Left ventricle myocardium inferior (tissue), 1 donor: ENCODE measurements around the gene ANXA10. TPM values are rescaled to one million over a fixed set of nuclear protein-coding genes. Genes with fewer than 3 reads are reported as not detected.

Source experiments
- DNase-seq: peaks from one replicate; pipeline ENCODE4 v3.0.0-alpha.2; 2020
- H3K27ac ChIP-seq: fragments of 200-600 bp; replicated peaks from 2 replicates; pipeline ENCODE4 v1.8.0; 2021
- H3K27me3 ChIP-seq: fragments of 200-600 bp; 2 replicates; pipeline ENCODE4 v1.8.0; 2021; ENCODE audit warnings: low read depth
- H3K36me3 ChIP-seq: fragments of 200-600 bp; 2 replicates; pipeline ENCODE4 v1.8.0; 2021
- H3K4me1 ChIP-seq: fragments of 200-600 bp; 2 replicates; pipeline ENCODE4 v1.8.0; 2021
- H3K4me3 ChIP-seq: fragments of 200-600 bp; 2 replicates; pipeline ENCODE4 v1.8.0; 2021; ENCODE audit warnings: mild to moderate bottlenecking, moderate library complexity
- H3K9me3 ChIP-seq: fragments of 200-600 bp; replicated peaks from 2 replicates; pipeline ENCODE4 v1.8.0; 2021
- intact Hi-C: fragments of 100-400 bp; cut with micrococcal nuclease; formaldehyde crosslinking; loops from one replicate; pipeline ENCODE4 v1.11.0; 2022
- total RNA-seq: library from RNA; stranded (reverse); fragmentation: NEBNext Ultra II Directional; extraction: Animal tissue kit (Norgen Biotek cat#: 25700); gene quantifications from one replicate; pipeline ENCODE4 v1.2.1, GENCODE V29; 2021
- TF ChIP-seq, protein P1 (sequence below): fragments of 200-600 bp; IDR thresholded peaks from 2 replicates; pipeline ENCODE4 v1.8.0; 2021; ENCODE audit warnings: antibody characterized with exemption, mild to moderate bottlenecking, borderline replicate concordance
- donor health status: DM: no; HTN: yes; CAD: no; lungs with severe emphysema.

The ANXA10 gene
- total RNA-seq, 1 donor from 2014 or later, result not detected

DNA sequence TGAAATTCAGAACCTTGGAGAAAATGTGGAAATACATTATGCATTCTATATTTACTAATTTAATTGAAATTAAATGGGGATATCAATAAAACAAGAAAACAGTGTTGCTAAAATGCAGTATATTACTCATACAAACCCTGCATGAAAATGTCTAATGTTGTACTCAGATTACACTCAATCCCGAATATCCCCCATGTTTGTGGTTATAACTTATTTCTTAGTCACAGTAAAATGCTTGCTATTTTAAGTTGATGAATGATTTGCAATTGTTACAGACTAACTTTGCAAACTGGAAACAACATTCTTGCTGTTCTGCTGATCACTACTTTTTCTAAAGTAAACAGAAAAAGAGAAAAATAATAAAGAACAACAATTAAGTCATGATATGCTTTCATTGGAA, 33.1 kb upstream of the ANXA10 start:
- DNase-seq, result no peak
- TF ChIP-seq, protein P1, sequence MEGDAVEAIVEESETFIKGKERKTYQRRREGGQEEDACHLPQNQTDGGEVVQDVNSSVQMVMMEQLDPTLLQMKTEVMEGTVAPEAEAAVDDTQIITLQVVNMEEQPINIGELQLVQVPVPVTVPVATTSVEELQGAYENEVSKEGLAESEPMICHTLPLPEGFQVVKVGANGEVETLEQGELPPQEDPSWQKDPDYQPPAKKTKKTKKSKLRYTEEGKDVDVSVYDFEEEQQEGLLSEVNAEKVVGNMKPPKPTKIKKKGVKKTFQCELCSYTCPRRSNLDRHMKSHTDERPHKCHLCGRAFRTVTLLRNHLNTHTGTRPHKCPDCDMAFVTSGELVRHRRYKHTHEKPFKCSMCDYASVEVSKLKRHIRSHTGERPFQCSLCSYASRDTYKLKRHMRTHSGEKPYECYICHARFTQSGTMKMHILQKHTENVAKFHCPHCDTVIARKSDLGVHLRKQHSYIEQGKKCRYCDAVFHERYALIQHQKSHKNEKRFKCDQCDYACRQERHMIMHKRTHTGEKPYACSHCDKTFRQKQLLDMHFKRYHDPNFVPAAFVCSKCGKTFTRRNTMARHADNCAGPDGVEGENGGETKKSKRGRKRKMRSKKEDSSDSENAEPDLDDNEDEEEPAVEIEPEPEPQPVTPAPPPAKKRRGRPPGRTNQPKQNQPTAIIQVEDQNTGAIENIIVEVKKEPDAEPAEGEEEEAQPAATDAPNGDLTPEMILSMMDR, result no peak
- no peaks in the 10 kb centered on the region for H3K27me3 ChIP-seq
- H3K9me3 ChIP-seq, result no peaks in the 10 kb centered on the region
- H3K4me3 ChIP-seq, result no peak overlapping the region
- no peaks in the 10 kb centered on the region for H3K36me3 ChIP-seq
- H3K4me1 ChIP-seq, result no peaks in the 10 kb centered on the region
- intact Hi-C loops, result no loop called here
- no peak overlapping the region for H3K27ac ChIP-seq

DNA sequence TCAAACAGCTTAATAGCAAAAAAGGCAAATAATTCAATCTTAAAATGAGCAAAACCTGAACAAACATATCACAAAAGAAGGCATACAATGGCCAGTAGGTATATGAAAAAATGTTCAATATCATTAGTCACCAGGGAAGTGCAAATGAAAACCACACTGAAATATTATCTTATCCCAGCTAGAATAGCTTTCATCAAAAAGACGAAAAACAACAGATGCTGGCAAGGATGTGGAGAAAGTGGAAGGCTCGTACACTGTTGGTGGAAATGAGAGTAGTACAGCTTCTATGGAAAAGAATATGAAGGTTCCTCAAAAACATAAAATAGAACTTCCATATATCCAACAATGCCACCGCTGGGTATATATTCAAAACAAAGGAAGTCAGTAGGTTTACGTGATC, 29.3 kb upstream of the ANXA10 start:
- no peak overlapping the region for H3K4me3 ChIP-seq
- no peaks in the 10 kb centered on the region for H3K9me3 ChIP-seq
- no peaks in the 10 kb centered on the region for H3K27me3 ChIP-seq
- no peak for DNase-seq
- no peak overlapping the region for H3K27ac ChIP-seq
- intact Hi-C loops, result no loop called here
- H3K4me1 ChIP-seq, result no peaks in the 10 kb centered on the region
- TF ChIP-seq, protein P1, result no peak
- H3K36me3 ChIP-seq, result no peaks in the 10 kb centered on the region

DNA sequence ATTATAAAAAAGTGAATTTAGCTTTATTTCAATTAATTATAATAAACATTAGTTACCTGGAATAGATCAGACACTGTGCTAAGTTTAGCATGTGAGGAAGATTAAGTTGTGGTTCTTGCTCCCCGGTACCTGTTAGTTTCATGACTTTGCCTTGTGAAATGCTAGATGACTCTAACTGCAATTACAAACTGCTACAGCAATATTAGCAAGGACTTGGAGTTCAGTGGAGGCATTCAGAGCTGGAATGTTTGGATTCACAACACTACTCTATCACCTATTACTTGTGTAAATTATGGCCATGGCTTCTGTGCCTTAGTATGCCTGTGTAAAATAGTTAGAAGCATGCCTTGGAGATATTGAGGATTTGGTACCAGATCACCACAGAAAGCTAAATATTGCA, 21.4 kb upstream of the ANXA10 start:
- Histone ChIP-seq H3K36me3 (no peaks in the 10 kb centered on the region), H3K27ac (no peak overlapping the region), H3K27me3 (no peaks in the 10 kb centered on the region), H3K4me1 (no peaks in the 10 kb centered on the region), H3K4me3 (no peak overlapping the region), H3K9me3 (peaks cover 21% of the 10 kb centered on the region)
- no peak for DNase-seq
- TF ChIP-seq, protein P1, result no peak
- intact Hi-C loops, result no loop called here

DNA sequence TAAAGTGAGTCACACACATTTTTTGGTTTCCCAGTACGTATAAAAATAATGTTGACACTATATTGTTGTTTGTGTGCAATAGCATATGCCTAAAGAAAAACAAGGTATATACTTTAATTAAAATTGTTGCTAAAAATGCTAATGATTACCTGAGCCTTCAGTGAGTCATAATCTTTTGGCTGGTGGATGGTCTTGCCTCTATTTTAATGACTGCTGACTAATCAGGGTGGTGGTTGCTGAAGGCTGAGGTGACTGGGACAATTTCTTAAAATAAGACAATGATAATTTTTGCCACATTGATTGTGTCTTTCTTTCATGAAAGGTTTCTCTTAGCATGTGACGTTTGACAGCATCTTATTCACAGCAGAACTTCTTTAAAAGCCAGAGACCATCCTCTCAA, 21.0 kb upstream of the ANXA10 start:
- Histone ChIP-seq H3K27me3 (no peaks in the 10 kb centered on the region), H3K36me3 (no peaks in the 10 kb centered on the region), H3K4me1 (no peaks in the 10 kb centered on the region), H3K4me3 (no peak overlapping the region), H3K9me3 (peaks cover 21% of the 10 kb centered on the region), H3K27ac (no peak overlapping the region)
- intact Hi-C loops, result no loop called here
- TF ChIP-seq, protein P1, result no peak
- DNase-seq, result no peak

DNA sequence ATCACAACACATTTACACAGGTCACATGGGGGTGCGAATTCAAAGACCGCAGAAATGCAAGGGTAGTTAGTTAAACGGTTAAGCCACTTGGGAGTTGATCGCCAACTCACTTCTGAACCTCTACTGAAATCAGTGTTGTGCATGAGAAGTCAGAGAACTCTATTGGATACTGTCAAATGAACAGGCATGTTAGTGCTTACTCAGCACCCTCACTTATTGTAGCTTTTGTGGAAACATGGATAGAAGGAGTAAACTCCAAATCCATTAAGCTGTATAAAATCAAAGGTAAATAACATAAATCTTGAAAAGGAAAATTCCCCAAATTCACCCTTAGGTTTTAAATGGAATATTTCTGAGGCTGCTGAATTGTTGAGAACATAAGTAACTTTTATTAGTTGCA, 17.5 kb upstream of the ANXA10 start:
- H3K4me3 ChIP-seq, result no peak overlapping the region
- intact Hi-C loops, result no loop called here
- TF ChIP-seq, protein P1, result no peak
- no peaks in the 10 kb centered on the region for H3K36me3 ChIP-seq
- peaks cover 8% of the 10 kb centered on the region for H3K9me3 ChIP-seq
- no peak for DNase-seq
- no peak overlapping the region for H3K27ac ChIP-seq
- no peaks in the 10 kb centered on the region for H3K4me1 ChIP-seq
- H3K27me3 ChIP-seq, result no peaks in the 10 kb centered on the region
